Activated naive CD8-positive, alpha-beta T cell (primary cell): ENCODE results near the gene ZMIZ1.

Experiments used
- H3K27ac Mint-ChIP-seq: one replicate; pipeline ENCODE4 v1.8.0; 2021; ENCODE audit warnings: mixed read lengths
- H3K27me3 Mint-ChIP-seq: one replicate; pipeline ENCODE4 v1.8.0; 2021; ENCODE audit warnings: mixed read lengths
- H3K36me3 Mint-ChIP-seq: one replicate; pipeline ENCODE4 v1.8.0; 2021; ENCODE audit warnings: mixed read lengths
- H3K4me1 Mint-ChIP-seq: one replicate; pipeline ENCODE4 v1.8.0; 2021; ENCODE audit warnings: low read depth, mixed read lengths
- H3K4me3 Mint-ChIP-seq: one replicate; pipeline ENCODE4 v1.8.0; 2021; ENCODE audit warnings: mild to moderate bottlenecking, mixed read lengths
- H3K9me3 Mint-ChIP-seq: one replicate; pipeline ENCODE4 v1.8.0; 2021; ENCODE audit warnings: low read depth, mixed read lengths

The ZMIZ1 gene

GRCh38 chr10:79224263-79224949 is 155.6 kb downstream of the ZMIZ1 start:
- no peaks in the 10 kb centered on the region for H3K4me1 Mint-ChIP-seq
- H3K36me3 Mint-ChIP-seq, result no peaks in the 10 kb centered on the region
- no peaks in the 10 kb centered on the region for H3K27me3 Mint-ChIP-seq
- no peak overlapping the region for H3K27ac Mint-ChIP-seq
- H3K9me3 Mint-ChIP-seq, result no peaks in the 10 kb centered on the region
- H3K4me3 Mint-ChIP-seq, result no peak overlapping the region

DNA sequence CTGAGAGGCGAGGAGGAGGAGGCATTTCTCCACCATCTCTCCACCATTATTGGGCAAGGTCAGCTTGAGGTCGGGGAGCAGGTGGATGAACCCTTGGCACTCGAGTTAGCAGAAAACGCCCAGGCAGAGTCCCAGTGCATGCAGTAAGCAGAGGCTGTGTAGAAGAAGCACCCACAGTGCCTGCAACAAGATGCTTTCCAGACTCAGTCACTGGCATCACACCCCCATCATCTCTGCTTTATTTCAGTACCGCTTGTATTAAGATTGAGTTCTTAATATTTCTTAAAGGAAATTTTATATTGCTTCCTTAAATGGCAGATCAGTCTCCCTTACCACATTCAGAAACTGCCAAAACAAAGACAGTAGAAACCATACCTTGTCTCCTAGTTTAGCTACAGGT is 156.2 kb downstream of the ZMIZ1 start:
- Mint-ChIP-seq H3K27me3 (no peaks in the 10 kb centered on the region), H3K4me3 (no peak overlapping the region), H3K27ac (no peak overlapping the region), H3K9me3 (no peaks in the 10 kb centered on the region), H3K4me1 (no peaks in the 10 kb centered on the region), H3K36me3 (no peaks in the 10 kb centered on the region)

DNA sequence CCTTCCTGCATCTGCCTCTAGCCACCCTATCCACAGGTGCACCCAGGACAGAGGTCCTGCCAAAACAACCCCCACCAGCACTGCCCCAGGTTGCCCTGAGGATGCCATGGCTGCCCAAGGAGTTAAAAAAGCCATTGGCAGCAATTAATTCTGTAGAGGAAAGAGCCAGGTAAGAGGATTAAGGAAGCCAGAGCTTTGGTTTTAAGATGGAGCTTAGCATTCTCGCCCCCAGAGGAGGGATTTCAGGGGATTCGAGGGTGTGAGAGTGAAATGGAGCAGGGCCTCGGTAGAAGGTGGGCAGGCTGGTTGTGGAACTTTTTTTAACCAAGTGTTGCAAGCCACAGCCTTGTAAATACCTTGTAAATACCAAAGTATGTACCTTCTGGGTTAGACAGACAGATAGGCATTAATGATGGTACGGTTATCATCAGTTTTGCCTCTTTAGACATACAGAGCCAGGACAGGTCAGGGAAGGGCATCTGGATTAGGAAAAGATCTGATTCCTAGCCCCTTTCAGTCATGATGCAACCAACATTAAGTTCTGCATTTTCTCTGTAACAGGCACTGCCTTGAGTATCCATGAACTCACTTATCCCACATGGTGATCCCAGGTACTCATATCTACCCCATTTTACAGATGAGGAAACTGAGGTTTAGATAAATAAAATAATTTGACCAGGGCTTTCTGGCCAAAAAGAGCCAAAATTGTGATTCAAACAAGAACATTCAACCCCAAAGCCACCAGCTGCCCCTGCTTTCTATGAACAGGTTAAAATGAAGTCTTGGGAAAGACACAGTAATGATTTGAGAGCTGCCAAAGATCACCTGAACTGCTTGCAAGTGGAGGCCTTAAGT is 157.9 kb downstream of the ZMIZ1 start:
- H3K27ac Mint-ChIP-seq, result no peak overlapping the region
- H3K36me3 Mint-ChIP-seq, result no peaks in the 10 kb centered on the region
- H3K9me3 Mint-ChIP-seq, result no peaks in the 10 kb centered on the region
- no peak overlapping the region for H3K4me3 Mint-ChIP-seq
- H3K27me3 Mint-ChIP-seq, result no peaks in the 10 kb centered on the region
- no peaks in the 10 kb centered on the region for H3K4me1 Mint-ChIP-seq

- H3K9me3 Mint-ChIP-seq, result no peaks in the 10 kb centered on the region
- no peaks in the 10 kb centered on the region for H3K27me3 Mint-ChIP-seq
- H3K27ac Mint-ChIP-seq, result no peak overlapping the region
- no peaks in the 10 kb centered on the region for H3K36me3 Mint-ChIP-seq
- H3K4me1 Mint-ChIP-seq, result no peaks in the 10 kb centered on the region
- H3K4me3 Mint-ChIP-seq, result no peak overlapping the region
These were observed 160.3 kb downstream of the ZMIZ1 start for GRCh38 chr10:79229071-79229541.

DNA sequence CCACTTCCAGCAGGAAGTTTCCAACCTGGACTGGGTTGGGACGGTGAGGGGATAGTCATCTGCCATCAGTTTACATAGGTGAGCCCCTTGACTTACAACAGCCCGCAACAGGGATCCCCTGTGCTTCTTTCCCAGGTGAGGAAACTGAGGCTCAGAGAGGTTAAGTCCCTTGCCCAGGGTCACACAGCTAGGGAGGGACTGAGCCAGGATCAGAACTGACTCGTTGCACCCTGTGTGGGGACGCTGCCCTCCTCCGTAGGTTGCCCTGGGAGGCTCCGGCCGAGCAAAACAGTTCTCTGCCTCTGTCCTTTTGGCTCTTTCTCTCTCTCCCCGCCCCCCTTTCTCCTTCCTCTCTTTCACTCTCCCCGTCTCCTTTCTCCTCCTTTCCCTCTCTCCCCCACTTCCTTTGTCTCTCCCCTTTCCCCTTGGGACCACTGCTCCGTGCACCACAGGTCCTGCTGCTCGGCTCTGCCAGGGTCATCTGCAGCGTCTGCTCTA is 161.1 kb downstream of the ZMIZ1 start:
- Mint-ChIP-seq H3K27ac (no peak overlapping the region), H3K27me3 (no peaks in the 10 kb centered on the region), H3K4me3 (no peak overlapping the region), H3K9me3 (no peaks in the 10 kb centered on the region), H3K36me3 (no peaks in the 10 kb centered on the region), H3K4me1 (no peaks in the 10 kb centered on the region)

DNA sequence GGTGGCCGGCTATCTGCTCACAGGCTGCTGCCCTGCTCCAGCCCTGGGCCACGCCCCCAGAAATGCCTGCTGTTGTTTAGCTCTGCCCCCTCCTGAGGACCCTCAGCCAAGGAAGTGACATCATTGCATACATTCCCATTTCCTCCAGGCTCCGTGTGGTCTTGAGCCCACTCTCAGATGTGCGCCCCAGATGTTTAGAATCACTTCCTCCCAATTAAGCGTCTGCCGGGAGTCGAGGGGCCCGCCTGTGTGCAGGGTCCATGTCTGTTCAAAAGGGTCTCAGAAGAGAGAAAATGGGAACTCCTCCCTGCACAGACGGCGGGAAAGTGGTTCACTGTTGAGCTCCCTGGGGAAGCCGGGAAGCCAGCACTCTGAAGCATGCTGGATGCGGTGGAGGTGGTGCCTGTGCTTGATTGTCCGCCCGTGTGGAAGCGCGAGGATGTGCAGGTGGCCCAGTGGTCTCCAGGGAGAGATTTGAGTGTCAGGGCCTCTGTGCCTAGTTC is 161.6 kb downstream of the ZMIZ1 start:
- Mint-ChIP-seq H3K27ac (no peak overlapping the region), H3K4me3 (no peak overlapping the region), H3K4me1 (no peaks in the 10 kb centered on the region), H3K27me3 (no peaks in the 10 kb centered on the region), H3K36me3 (no peaks in the 10 kb centered on the region), H3K9me3 (no peaks in the 10 kb centered on the region)

DNA sequence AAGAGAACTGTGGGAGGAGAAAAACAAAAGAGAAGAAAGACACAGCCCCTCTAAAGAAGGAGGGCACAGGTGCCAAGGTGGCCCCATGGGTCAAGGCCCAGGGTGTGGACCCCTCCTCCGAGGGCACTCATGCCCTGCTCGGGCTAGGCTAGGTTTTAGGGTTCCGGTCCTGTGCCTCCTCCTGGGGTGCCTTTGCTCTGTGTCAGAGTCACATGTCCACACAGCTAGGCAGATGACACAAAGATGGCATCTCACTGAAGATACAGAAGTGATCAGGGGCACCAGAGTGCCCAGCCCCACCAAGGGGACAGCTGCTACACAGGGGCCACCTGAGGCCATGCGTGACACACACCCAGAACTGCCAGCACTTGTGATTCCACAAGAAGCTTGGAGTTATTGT is 162.1 kb downstream of the ZMIZ1 start:
- no peaks in the 10 kb centered on the region for H3K4me1 Mint-ChIP-seq
- no peak overlapping the region for H3K4me3 Mint-ChIP-seq
- H3K27ac Mint-ChIP-seq, result no peak overlapping the region
- no peaks in the 10 kb centered on the region for H3K27me3 Mint-ChIP-seq
- H3K9me3 Mint-ChIP-seq, result no peaks in the 10 kb centered on the region
- no peaks in the 10 kb centered on the region for H3K36me3 Mint-ChIP-seq

DNA sequence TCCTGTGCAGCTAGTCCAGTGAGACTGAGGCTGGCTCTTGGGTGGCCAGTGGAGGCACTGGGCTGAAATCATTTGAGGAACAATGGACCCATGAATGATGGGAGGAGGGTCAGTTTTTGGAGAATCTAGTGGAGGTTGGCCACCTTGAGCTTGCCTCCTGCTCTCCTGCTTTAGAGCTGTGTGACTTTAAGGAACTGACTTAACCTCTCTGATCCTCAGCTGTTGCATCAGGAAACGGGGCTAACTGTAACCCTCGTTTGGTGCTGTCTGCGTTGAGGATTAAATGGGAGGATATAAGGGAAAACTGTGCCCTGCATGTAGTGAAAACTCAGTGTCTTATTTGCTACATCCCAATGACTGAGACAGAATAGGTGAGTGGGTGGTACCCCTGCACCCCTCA is 163.1 kb downstream of the ZMIZ1 start:
- Mint-ChIP-seq H3K4me1 (peaks cover 2% of the 10 kb centered on the region), H3K36me3 (no peaks in the 10 kb centered on the region), H3K9me3 (no peaks in the 10 kb centered on the region), H3K4me3 (no peak overlapping the region), H3K27me3 (no peaks in the 10 kb centered on the region), H3K27ac (no peak overlapping the region)

- Mint-ChIP-seq H3K9me3 (no peaks in the 10 kb centered on the region), H3K36me3 (no peaks in the 10 kb centered on the region), H3K27ac (no peak overlapping the region), H3K4me1 (peaks cover 2% of the 10 kb centered on the region), H3K4me3 (no peak overlapping the region), H3K27me3 (no peaks in the 10 kb centered on the region)
These were observed 164.1 kb downstream of the ZMIZ1 start for GRCh38 chr10:79232864-79233263.

GRCh38 chr10:79234391-79235315 is 165.9 kb downstream of the ZMIZ1 start:
- Mint-ChIP-seq H3K27ac (no peak overlapping the region), H3K4me3 (no peak overlapping the region), H3K27me3 (no peaks in the 10 kb centered on the region), H3K9me3 (no peaks in the 10 kb centered on the region), H3K4me1 (peaks cover 2% of the 10 kb centered on the region), H3K36me3 (no peaks in the 10 kb centered on the region)

DNA sequence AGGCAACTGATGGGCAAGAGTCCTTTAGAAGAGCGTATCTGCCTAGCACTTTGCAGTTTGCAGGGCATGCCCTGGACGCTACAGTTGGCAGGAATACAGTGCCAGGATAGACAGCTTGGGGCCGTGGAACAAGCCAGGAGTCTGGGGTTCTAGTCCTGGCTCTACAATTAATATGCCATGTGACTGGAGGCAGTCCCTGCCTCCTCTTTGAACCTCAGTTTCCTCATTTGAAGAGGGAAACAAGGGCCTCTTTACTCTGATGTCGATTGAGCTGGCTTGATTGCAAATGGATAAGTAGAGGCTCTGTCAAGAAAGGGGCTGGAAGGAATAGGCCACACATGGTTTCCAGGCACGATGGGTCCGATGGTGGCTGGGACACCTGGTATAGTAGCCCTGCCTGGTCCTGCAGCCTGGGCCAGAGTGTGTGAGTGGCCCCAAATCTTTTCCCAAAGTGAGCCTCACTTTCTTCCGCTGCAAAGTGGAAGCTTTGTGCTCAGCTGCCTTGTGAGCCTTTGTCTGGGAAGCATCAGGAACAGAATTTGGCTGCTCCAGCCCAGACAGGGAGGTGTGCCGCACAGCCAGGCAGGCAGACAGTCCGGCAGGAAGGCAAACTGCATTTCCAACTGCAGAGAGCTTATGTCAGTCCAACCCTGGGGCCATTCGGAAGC is 167.1 kb downstream of the ZMIZ1 start:
- peaks cover 3% of the 10 kb centered on the region for H3K36me3 Mint-ChIP-seq
- H3K27me3 Mint-ChIP-seq, result no peaks in the 10 kb centered on the region

DNA sequence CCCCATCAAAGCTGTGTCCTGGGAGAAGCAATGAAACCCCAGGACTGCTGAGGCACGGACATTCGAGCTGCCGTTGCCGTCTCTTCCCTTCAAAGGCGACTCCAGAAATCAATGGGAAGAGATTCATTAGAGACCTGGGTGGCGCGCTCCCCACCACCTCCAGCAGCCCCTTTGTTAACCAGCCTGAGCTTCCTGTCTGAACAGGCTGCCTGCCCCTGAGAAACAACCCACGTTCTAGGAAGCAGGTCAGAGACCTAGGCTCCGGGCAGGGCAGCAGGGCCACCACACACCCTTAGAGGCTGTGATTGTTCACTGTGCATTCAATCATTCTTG is 167.6 kb downstream of the ZMIZ1 start:
- no peaks in the 10 kb centered on the region for H3K9me3 Mint-ChIP-seq
- peaks cover 8% of the 10 kb centered on the region for H3K4me1 Mint-ChIP-seq
- no peak overlapping the region for H3K27ac Mint-ChIP-seq
- H3K4me3 Mint-ChIP-seq, result no peak overlapping the region
- H3K36me3 Mint-ChIP-seq, result peaks cover 3% of the 10 kb centered on the region
- no peaks in the 10 kb centered on the region for H3K27me3 Mint-ChIP-seq

More for the DNA sequence above, 167.1 kb downstream of the ZMIZ1 start:
- Mint-ChIP-seq H3K4me1 (peaks cover 3% of the 10 kb centered on the region), H3K27ac (no peak overlapping the region), H3K9me3 (no peaks in the 10 kb centered on the region), H3K4me3 (no peak overlapping the region)

GRCh38 chr10:79237454-79238157 is 168.8 kb downstream of the ZMIZ1 start:
- H3K27me3 Mint-ChIP-seq, result no peaks in the 10 kb centered on the region
- no peak overlapping the region for H3K4me3 Mint-ChIP-seq
- H3K4me1 Mint-ChIP-seq, result peaks cover 14% of the 10 kb centered on the region
- H3K36me3 Mint-ChIP-seq, result peaks cover 3% of the 10 kb centered on the region
- H3K9me3 Mint-ChIP-seq, result no peaks in the 10 kb centered on the region
- no peak overlapping the region for H3K27ac Mint-ChIP-seq

GRCh38 chr10:79238158-79238520 is 169.4 kb downstream of the ZMIZ1 start:
- H3K27me3 Mint-ChIP-seq, result no peaks in the 10 kb centered on the region
- H3K9me3 Mint-ChIP-seq, result no peaks in the 10 kb centered on the region
- H3K4me3 Mint-ChIP-seq, result no peak overlapping the region
- H3K4me1 Mint-ChIP-seq, result peaks cover 14% of the 10 kb centered on the region
- H3K27ac Mint-ChIP-seq, result no peak overlapping the region
- H3K36me3 Mint-ChIP-seq, result peaks cover 3% of the 10 kb centered on the region
